K562 (cell line): Measurements from ENCODE around the gene HNRNPDL. TPM values are rescaled to one million over a fixed set of nuclear protein-coding genes. Genes with fewer than 3 reads are reported as not detected.
"Not testable (repeated sequence)": the region's sequence is repeated elsewhere in the genome, so short reads cannot be mapped to it uniquely, and the experiment has no call there.

Experiments used
- ATAC-seq: fragments of 200-7000 bp; cut with Tn5 transposase; 3 replicates; pipeline ENCODE4 v1.9.1; 2020; ENCODE audit warnings: moderate library complexity
- BruUV-seq: library from RNA; stranded (reverse); fragments of 400-500 nt; replicated peaks from 2 replicates; lab custom pipeline; 2021; lab: Mats Ljungman, UMichigan
- CTCF ChIA-PET: fragments of 300-600 bp; formaldehyde crosslinking; extraction: SDS; loops from one replicate; lab custom pipeline; 2021; ENCODE audit warnings: low intra/inter-chr PET ratio; lab: Yijun Ruan, JAX
- POLR2A ChIA-PET: fragments of 300-600, 350-650 bp; sonication (Branson Sonifier 250); formaldehyde crosslinking; extraction: SDS; loops from one replicate; lab custom pipeline; 2021; ENCODE audit warnings: antibody characterized with exemption, inconsistent platforms; lab: Yijun Ruan, JAX
- DNase-seq, 4 experiments: peaks; one replicate each; pipeline versions ENCODE4 v3.0.0 to v3.0.0-alpha.2; 2011 to 2018; ENCODE audit warnings: low spot score in 3 of 4, mixed read lengths in 3 of 4; ENCODE audit errors: extremely low read depth in 1 of 4
- FAIRE-seq: peaks from 2 replicates; lab custom pipeline; 2011; peaks lifted over from hg19 to GRCh38; lab: Jason Lieb, UNC
- H2AFZ ChIP-seq: 2 replicates; pipeline ENCODE4 v1.6.0; 2011; ENCODE audit warnings: low read depth, low read length, control low read depth, inconsistent platforms
- H3K27ac ChIP-seq: fragments of 200-600 bp; 3 replicates; pipeline ENCODE4 v1.8.0; 2011; ENCODE audit warnings: low read depth, mild to moderate bottlenecking, control low read depth, inconsistent platforms, low read length, moderate library complexity, mixed read lengths; ENCODE audit errors: extremely low read depth
- H3K27me3 ChIP-seq, 2 experiments: fragments of 300-600 bp in 1 of 2; 2 replicates in 1 of 2; 3 replicates in 1 of 2; pipeline versions ENCODE4 v1.6.0 to v1.8.0; 2011; ENCODE audit warnings: inconsistent platforms in 2 of 2, low read length in 2 of 2, mild to moderate bottlenecking in 1 of 2, mixed read lengths in 1 of 2, moderate library complexity in 1 of 2; ENCODE audit not compliant: control insufficient read depth in 2 of 2, insufficient read depth in 2 of 2
- H3K36me3 ChIP-seq: fragments of 300-600 bp; 3 replicates; pipeline ENCODE4 v1.8.0; 2011; ENCODE audit warnings: mild to moderate bottlenecking, low read length, inconsistent platforms; ENCODE audit not compliant: control insufficient read depth, insufficient read depth
- H3K4me1 ChIP-seq, 2 experiments: fragments of 200-600 bp in 1 of 2; replicated peaks in 1 of 2; 2 replicates in 1 of 2; 3 replicates in 1 of 2; pipeline versions ENCODE4 v1.5.1 to v1.8.0; 2011; ENCODE audit warnings: inconsistent platforms in 2 of 2, low read length in 2 of 2, mild to moderate bottlenecking in 1 of 2, mixed read lengths in 1 of 2, moderate library complexity in 1 of 2; ENCODE audit not compliant: control insufficient read depth in 2 of 2, insufficient read depth in 2 of 2
- H3K4me2 ChIP-seq: 2 replicates; pipeline ENCODE4 v1.6.1; 2011; ENCODE audit warnings: low read length, control low read depth, inconsistent platforms, mixed read lengths; ENCODE audit not compliant: insufficient read depth
- H3K4me3 ChIP-seq: fragments of 200-600 bp; sonication (generic), shearing (Covaris generic); 2 replicates; pipeline ENCODE4 v1.5.1; 2016; ENCODE audit warnings: control low read depth, inconsistent platforms
- H3K79me2 ChIP-seq: fragments of 200-600 bp; 3 replicates; pipeline ENCODE4 v1.8.0; 2011; ENCODE audit warnings: low read length, inconsistent platforms; ENCODE audit not compliant: control insufficient read depth, insufficient read depth
- H3K9ac ChIP-seq, 2 experiments: 2 replicates each; pipeline versions ENCODE4 v1.6.0 to v1.6.1; 2011; ENCODE audit warnings: low read depth in 2 of 2, low read length in 2 of 2, control low read depth in 1 of 2, inconsistent platforms in 1 of 2, mild to moderate bottlenecking in 1 of 2, mixed read lengths in 1 of 2; ENCODE audit not compliant: insufficient read depth in 1 of 2
- H3K9me1 ChIP-seq: one replicate; pipeline ENCODE4 v1.6.0; 2011; ENCODE audit warnings: inconsistent platforms, mild to moderate bottlenecking, low read length, moderate library complexity; ENCODE audit not compliant: control insufficient read depth, insufficient read depth
- H3K9me3 ChIP-seq: replicated peaks from 2 replicates; pipeline ENCODE4 v1.5.1; 2011; ENCODE audit warnings: low read depth, low read length, inconsistent platforms; ENCODE audit not compliant: control insufficient read depth, insufficient read depth
- H4K20me1 ChIP-seq: replicated peaks from 2 replicates; pipeline ENCODE4 v1.6.1; 2011; ENCODE audit warnings: low read length, inconsistent platforms, mixed read lengths; ENCODE audit not compliant: control insufficient read depth, insufficient read depth
- EWSR1 ChIP-seq: fragments of 450-650 bp; IDR thresholded peaks from 2 replicates; pipeline ENCODE4 v1.6.1; 2018; ENCODE audit warnings: borderline replicate concordance, mild to moderate bottlenecking, low read depth, moderate library complexity; ENCODE audit not compliant: partially characterized antibody
- JUND ChIP-seq, 2 experiments: IDR thresholded peaks; 2 replicates in 1 of 2; 3 replicates in 1 of 2; pipeline ENCODE4 v1.6.1; 2011; ENCODE audit warnings: borderline replicate concordance in 2 of 2, low read depth in 2 of 2, low read length in 2 of 2, improper control_type of control experiment in 1 of 2, missing biosample characterization in 1 of 2, missing genetic modification characterization in 1 of 2, missing genetic modification reagents in 1 of 2
- SRSF1 ChIP-seq: fragments of 200-400 bp; formaldehyde crosslinking; IDR thresholded peaks from 2 replicates; pipeline ENCODE4 v1.6.1; 2017; ENCODE audit warnings: mild to moderate bottlenecking, low read depth, low read length, moderate library complexity
- WGBS: fragments of 100-300 bp; shearing (Covaris generic); methylation state at CpG from one replicate; pipeline ENCODE4 v1.1.6; 2016; ENCODE audit warnings: low coverage, mixed read lengths; ENCODE audit not compliant: insufficient coverage; ENCODE audit errors: missing lambda C conversion rate; 5-methylcytosine and 5-hydroxymethylcytosine counted together
- in situ Hi-C: fragments of 300-500 bp; cut with MboI; formaldehyde crosslinking; loops from 4 replicates; pipeline ENCODE4 v1.15.0; 2018; ENCODE audit warnings: inconsistent platforms, mixed read lengths
- intact Hi-C: fragments of 100-400 bp; cut with micrococcal nuclease; formaldehyde crosslinking; loops from 2 replicates; pipeline ENCODE4 v1.14.2; 2022
- polyA plus RNA-seq, 8 experiments: library from polyadenylated mRNA; depleted of rRNA in 4 of 8; stranded (reverse) in 5 of 8; unstranded in 3 of 8; fragments of >200 nt; fragmentation: Nextera tagmentation in 2 of 8; fragmentation: Illumina TruSeq in 1 of 8; extraction: Ambion mirVana in 2 of 8; extraction: Trizol in 1 of 8; gene quantifications; 2 replicates each; pipeline versions ENCODE4 v1.2.1 to v1.2.3, GENCODE V29; 2011 to 2014; ENCODE audit warnings: inconsistent platforms in 1 of 8, missing spikeins in 1 of 8
- total RNA-seq, 7 experiments: library from RNA; depleted of rRNA in 6 of 7; stranded (reverse); fragments of >200 nt in 6 of 7; fragmentation: Illumina TruSeq in 2 of 7; extraction: Trizol in 2 of 7; gene quantifications; 2 replicates each; pipeline versions ENCODE4 v1.2.1 to v1.2.3, GENCODE V29; 2011 to 2021; ENCODE audit warnings: low replicate concordance in 1 of 7

Gene HNRNPDL
- total and polyA plus RNA-seq, 9 of the 15 experiments (the other 6 are each of a cell fraction or from before 2014, with no cell fraction given) = 243 to 652 (median 351) TPM

GRCh38 chr4:82394896-82395295, 35.4 kb downstream of the HNRNPDL start:
- Histone ChIP-seq H3K36me3 (no peaks in the 10 kb centered on the region), H3K4me1 (no peaks in the 10 kb centered on the region; a peak in 1 of 5 replicates), H3K4me3 (no peak overlapping the region), H3K9me1 (no peaks in the 10 kb centered on the region), H3K4me2 (no peak overlapping the region), H3K79me2 (no peaks in the 10 kb centered on the region), H3K27ac (no peak overlapping the region), H4K20me1 (no peaks in the 10 kb centered on the region), H3K9me3 (no peaks in the 10 kb centered on the region), H3K27me3 (no peaks in the 10 kb centered on the region; a peak in 1 of 5 replicates), H3K9ac (no peak overlapping the region), H2AFZ (0 out of 2 replicates have a peak overlapping the region, but pooled peaks have one; percentile 8)
- peak; percentile 46; the same call in 2 of the 3 replicates for ATAC-seq
- no TSS peak for BruUV-seq
- WGBS = 11% methylated on average over 3 of the region's 3 CpGs
- no peak for FAIRE-seq
- TF ChIP-seq JUND (IDR thresholded peaks at IDR 0.05; ENCODE audit: borderline replicate concordance, low read depth, low read length) (peak; percentile 21; the same call in 1 of the 2 replicates), JUND (tag; IDR thresholded peaks at IDR 0.05; ENCODE audit: borderline replicate concordance, low read depth, low read length) (no peak), SRSF1 (no peak), EWSR1 (no peak)
- no peak for DNase-seq
- in situ Hi-C loops (no loop called here), intact Hi-C loops (no loop called here)
- CTCF ChIA-PET = no interaction called here
- POLR2A ChIA-PET = interaction anchor here (0.7 to 1.5 kb wide), 5 partner anchors 10 to 33 kb away, joined by 3 to 7 read pairs (median 5); partner anchors contain the start of gene HNRNPD

- H3K9ac ChIP-seq, CTCF ChIA-PET, H3K9me1 ChIP-seq, H3K4me1 ChIP-seq, ATAC-seq, FAIRE-seq, in situ Hi-C loops, H3K36me3 ChIP-seq, intact Hi-C loops, H2AFZ ChIP-seq, H4K20me1 ChIP-seq, H3K27ac ChIP-seq, DNase-seq, H3K9me3 ChIP-seq, H3K4me3 ChIP-seq, H3K27me3 ChIP-seq, H3K4me2 ChIP-seq, H3K79me2 ChIP-seq, BruUV-seq: not testable (repeated sequence)
- POLR2A ChIA-PET = interaction anchor here (0.6 to 1.3 kb wide), 2 partner anchors 11 to 16 kb away, joined by 4 read pairs; partner anchors contain the start of gene HNRNPD
- 62% methylated on average over 9 of the region's 9 CpGs for WGBS
Observed at GRCh38 chr4:82390061-82390460, 40.2 kb downstream of the HNRNPDL start.
